ENCODE data around the gene MAFG.

MAFG gene

DNA sequence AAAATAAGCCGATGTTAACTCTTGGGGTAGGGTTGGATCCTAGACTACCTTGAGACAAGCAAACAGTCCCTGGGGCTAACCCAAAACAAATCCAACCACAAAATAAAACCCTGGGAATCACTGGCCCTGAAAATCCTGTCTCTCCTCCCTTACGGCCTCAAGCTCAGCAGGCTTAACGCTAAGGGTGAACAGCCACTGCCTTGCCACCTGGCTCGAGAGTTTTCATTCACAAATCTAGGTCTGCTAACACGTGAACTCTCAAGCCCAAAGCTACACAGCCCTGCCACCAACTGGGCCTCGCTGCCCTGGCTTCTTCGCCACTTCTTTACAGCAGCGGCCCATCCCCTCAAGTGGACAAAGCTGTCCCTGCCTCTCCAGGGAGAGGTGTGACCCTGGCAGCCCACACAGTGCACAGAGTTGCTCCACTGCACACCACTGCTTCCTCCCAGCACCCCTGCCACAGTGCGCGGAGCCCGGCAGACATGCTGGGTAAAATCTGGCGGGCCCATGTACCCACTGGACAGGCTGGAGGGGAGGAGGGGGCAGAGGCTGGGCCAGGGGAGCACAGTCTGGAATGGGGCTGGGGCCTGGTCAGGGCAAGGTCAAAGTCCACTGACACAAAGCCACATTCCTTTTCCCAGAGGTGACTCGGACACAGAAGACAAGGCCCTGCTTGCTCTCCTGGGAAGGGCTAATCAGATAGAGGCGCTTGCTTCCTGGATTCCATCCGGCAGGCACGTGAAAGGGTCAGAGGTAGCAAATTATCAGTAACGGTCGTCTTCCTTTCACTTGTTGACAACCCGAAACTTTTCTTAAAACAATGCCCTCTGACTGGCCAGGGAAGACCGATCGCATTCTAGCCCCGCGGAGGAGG lies 17.3 kb downstream of the MAFG start:
- Histone ChIP-seq H3K4me1 (ENCODE audit: insufficient read depth, poor library complexity, severe bottlenecking) (peaks cover 20% of the 10 kb centered on the region), H3K4me3 (ENCODE audit: severe bottlenecking) (peak overlapping the region; percentile 99), H3K9me3 (ENCODE audit: severe bottlenecking) (no peaks in the 10 kb centered on the region), H3K36me3 (ENCODE audit: low read depth) (peaks cover 69% of the 10 kb centered on the region), H3K27ac (ENCODE audit: poor library complexity, severe bottlenecking) (peak overlapping the region; percentile 58), H3K27me3 (ENCODE audit: insufficient read depth, poor library complexity, severe bottlenecking) (no peaks in the 10 kb centered on the region)
- no peak for TF ChIP-seq CTCF (IDR thresholded peaks at IDR 0.05; ENCODE audit: poor library complexity, severe bottlenecking)
- DNase-seq (ENCODE audit: low spot score), result no peak
- no peak for ATAC-seq (ENCODE audit: low read depth)

DNA sequence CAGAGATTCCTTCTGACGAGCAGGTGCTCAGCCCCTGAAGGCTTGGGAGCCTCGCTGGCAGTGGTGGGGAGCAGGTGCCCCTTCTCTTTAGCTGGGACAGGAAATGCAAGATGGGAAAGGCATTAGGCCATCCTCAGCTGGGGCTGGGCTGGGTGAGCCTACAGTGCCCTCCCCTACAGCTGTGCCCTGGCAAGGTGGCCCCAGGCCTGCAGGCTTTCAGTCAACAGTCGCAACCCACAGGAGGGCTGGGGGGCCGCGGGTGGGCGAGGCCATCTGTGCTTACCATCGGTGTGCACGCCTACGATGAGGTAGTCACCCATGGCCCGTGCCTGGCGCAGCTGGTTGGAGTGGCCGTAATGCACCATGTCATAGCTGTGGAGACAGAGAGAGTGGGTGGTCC lies 18.3 kb downstream of the MAFG start:
- H3K27ac ChIP-seq (ENCODE audit: poor library complexity, severe bottlenecking), result no peak overlapping the region
- H3K36me3 ChIP-seq (ENCODE audit: low read depth), result peaks cover 59% of the 10 kb centered on the region
- DNase-seq (ENCODE audit: low spot score) (no peak), ATAC-seq (ENCODE audit: low read depth) (no peak)
- peaks cover 20% of the 10 kb centered on the region for H3K4me1 ChIP-seq (ENCODE audit: insufficient read depth, poor library complexity, severe bottlenecking)
- no peaks in the 10 kb centered on the region for H3K9me3 ChIP-seq (ENCODE audit: severe bottlenecking)
- TF ChIP-seq CTCF (IDR thresholded peaks at IDR 0.05; ENCODE audit: poor library complexity, severe bottlenecking), result no peak
- H3K27me3 ChIP-seq (ENCODE audit: insufficient read depth, poor library complexity, severe bottlenecking), result no peaks in the 10 kb centered on the region
- no peak overlapping the region for H3K4me3 ChIP-seq (ENCODE audit: severe bottlenecking)

DNA sequence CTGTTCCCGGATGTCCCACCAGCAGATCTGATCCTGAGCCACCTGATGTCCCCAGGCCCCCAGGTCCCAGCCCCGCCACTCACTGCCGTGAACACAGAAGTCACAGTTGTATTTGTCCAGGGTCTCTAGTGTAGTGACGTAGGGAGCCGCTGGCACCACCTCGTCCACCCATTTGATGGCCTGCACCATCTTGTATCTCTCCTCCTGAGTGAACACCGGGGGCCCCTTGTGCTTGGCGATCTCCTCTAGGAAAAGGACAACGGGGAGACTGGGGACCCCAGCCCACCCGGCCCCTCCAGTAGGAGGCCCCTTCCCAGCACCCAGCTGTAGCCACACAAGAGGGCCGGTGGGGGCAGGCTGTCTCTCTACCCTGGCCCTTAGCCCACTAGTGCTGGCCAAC lies 18.7 kb downstream of the MAFG start:
- peaks cover 20% of the 10 kb centered on the region for H3K4me1 ChIP-seq (ENCODE audit: insufficient read depth, poor library complexity, severe bottlenecking)
- no peak for ATAC-seq (ENCODE audit: low read depth)
- TF ChIP-seq CTCF (IDR thresholded peaks at IDR 0.05; ENCODE audit: poor library complexity, severe bottlenecking), result no peak
- no peak overlapping the region for H3K27ac ChIP-seq (ENCODE audit: poor library complexity, severe bottlenecking)
- H3K27me3 ChIP-seq (ENCODE audit: insufficient read depth, poor library complexity, severe bottlenecking), result no peaks in the 10 kb centered on the region
- no peak for DNase-seq (ENCODE audit: low spot score)
- no peak overlapping the region for H3K4me3 ChIP-seq (ENCODE audit: severe bottlenecking)
- H3K9me3 ChIP-seq (ENCODE audit: severe bottlenecking), result no peaks in the 10 kb centered on the region
- peaks cover 55% of the 10 kb centered on the region for H3K36me3 ChIP-seq (ENCODE audit: low read depth)

DNA sequence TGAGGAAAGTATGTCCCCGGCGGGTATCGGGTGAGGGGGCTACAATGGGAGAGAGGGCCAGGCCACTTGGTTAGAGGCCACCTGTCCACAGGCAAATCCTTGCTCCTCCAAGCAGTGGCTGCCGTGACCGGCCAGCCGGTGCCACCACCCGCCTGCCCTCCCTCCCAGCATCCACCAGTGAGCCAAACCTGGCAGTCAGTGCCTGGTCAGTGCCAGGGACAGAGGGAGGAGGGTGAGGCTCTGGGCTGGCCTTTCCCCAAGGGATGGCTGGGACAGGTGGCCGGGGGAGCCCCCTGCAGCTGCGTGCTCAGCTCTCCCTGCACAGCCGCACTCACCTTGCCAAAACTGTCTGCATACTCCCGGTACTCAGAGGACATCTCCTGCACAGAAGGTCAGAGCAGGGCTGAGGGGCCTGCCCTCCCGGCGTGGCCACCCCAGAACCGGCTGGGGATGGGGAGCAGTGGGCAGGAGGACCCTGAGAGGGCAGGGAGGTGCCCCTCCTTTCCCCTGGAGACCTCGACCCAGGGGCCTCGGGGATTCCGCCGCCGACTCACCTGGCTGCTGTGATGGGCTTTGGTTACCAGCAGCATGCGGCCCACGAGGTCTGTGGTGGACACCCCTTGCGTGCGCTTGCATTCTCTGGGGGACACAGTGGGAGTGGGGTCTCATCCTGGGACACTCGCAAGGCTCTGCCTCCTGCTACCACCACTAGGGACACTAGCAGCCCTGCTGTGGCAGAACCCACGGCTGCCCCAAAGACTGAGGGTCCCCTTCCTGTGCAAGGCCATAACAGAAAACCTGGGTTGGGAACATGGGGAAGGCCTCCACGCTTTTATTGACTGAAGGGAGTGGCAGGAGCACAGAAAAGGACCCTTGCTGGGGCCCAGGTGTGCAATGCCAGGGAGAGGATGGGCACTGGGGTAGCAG lies 20.1 kb downstream of the MAFG start:
- H3K4me3 ChIP-seq (ENCODE audit: severe bottlenecking), result no peak overlapping the region
- H3K4me1 ChIP-seq (ENCODE audit: insufficient read depth, poor library complexity, severe bottlenecking), result peaks cover 14% of the 10 kb centered on the region
- no peaks in the 10 kb centered on the region for H3K9me3 ChIP-seq (ENCODE audit: severe bottlenecking)
- no peak for DNase-seq (ENCODE audit: low spot score)
- H3K27me3 ChIP-seq (ENCODE audit: insufficient read depth, poor library complexity, severe bottlenecking), result no peaks in the 10 kb centered on the region
- H3K36me3 ChIP-seq (ENCODE audit: low read depth), result peaks cover 43% of the 10 kb centered on the region
- no peak for ATAC-seq (ENCODE audit: low read depth)
- no peak overlapping the region for H3K27ac ChIP-seq (ENCODE audit: poor library complexity, severe bottlenecking)
- no peak for TF ChIP-seq CTCF (IDR thresholded peaks at IDR 0.05; ENCODE audit: poor library complexity, severe bottlenecking)
